Epithelial cell of proximal tubule (primary cell): Measurements from ENCODE around the gene NFAT5. TPM values are rescaled to one million over a fixed set of nuclear protein-coding genes. Genes with fewer than 3 reads are reported as not detected.

Source experiments
- DNase-seq: peaks from one replicate; pipeline ENCODE4 v3.0.0-alpha.2; 2011; ENCODE audit warnings: low read depth
- H3K4me3 ChIP-seq: 2 replicates; pipeline ENCODE4 v1.5.1; 2011; ENCODE audit warnings: low read depth, mild to moderate bottlenecking, low read length
- CTCF ChIP-seq: conservative IDR thresholded peaks from 2 replicates; pipeline ENCODE4 v1.5.1; 2012; ENCODE audit warnings: low read depth, mild to moderate bottlenecking, low read length
- total RNA-seq: library from RNA; depleted of rRNA; stranded (reverse); fragments of >200 nt; gene quantifications from 2 replicates; pipeline ENCODE4 v1.2.3, GENCODE V29; 2015

The NFAT5 gene
- total RNA-seq, 1 donor from 2014 or later = 6.5 TPM

DNA sequence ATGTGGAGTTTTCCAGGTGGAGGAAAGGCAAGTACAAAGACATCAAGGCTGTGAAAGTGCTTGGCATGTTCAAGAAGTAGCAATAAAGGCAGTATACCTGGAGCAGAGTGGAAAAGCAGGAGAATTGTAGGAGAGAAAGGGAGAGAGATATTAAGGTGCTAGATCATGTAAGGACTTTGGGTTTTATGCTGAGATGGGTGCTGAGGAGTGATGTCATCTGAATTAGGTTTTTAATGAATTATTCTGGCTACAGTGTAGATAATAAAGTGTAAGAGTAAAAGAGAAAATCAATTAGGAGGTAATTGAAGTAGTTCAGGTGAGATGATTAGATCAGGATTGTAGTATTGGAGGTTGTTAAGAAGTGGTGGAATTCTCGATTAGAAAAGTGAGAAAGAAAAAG lies 34.0 kb downstream of the NFAT5 start:
- H3K4me3 ChIP-seq = no peak overlapping the region
- no peak for TF ChIP-seq CTCF
- DNase-seq = no peak

DNA sequence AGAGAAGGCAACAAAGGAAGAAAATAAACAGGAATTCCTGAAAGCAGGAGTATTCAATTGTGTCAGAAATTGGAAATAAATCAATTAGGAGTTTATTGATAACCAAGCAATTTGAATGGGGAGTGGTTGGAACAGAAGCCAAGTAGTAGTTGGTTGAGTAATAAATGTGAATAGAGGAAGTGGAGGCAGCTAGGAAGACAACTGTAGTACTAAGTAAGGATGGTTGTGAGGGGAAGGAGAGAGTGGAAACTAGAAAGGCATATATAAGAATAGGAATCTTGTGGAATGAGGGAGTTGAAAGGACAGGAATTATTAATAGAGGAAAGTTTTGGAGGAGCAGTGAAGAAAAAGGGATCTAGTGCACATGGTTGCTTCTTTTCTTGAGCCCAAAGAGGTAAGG lies 34.4 kb downstream of the NFAT5 start:
- H3K4me3 ChIP-seq = no peak overlapping the region
- DNase-seq = no peak
- no peak for TF ChIP-seq CTCF

- no peak for DNase-seq
Measured at GRCh38 chr16:69601250-69601649, 35.5 kb downstream of the NFAT5 start.

DNA sequence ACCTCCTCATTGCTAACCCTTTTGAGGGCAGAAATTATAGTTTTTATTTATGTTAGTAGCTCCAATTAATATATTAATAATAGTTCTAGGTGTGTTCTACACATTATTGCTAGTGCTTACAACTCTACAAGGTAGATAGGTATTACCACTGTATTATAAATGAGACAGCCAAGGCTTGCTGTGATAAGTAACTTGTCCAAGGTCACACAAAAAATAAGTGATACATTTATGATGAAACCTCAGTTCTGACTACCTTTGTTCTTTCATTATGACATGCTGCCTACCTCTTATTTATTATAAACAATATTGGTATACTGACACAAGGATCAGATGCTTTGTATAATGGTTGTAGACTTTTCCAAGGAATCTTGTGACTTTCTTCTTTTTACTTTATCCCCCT lies 41.2 kb downstream of the NFAT5 start:
- H3K4me3 ChIP-seq = no peak overlapping the region
- no peak for TF ChIP-seq CTCF
- no peak for DNase-seq

More at GRCh38 chr16:69601250-69601649, 35.5 kb downstream of the NFAT5 start:
- no peak overlapping the region for H3K4me3 ChIP-seq
- TF ChIP-seq CTCF = no peak

- no peak for TF ChIP-seq CTCF
- DNase-seq = no peak
Measured at GRCh38 chr16:69607674-69608073, 41.9 kb downstream of the NFAT5 start.

GRCh38 chr16:69610356-69610755 lies 44.6 kb downstream of the NFAT5 start:
- no peak overlapping the region for H3K4me3 ChIP-seq
- TF ChIP-seq CTCF = no peak
- DNase-seq = no peak

More at GRCh38 chr16:69607674-69608073, 41.9 kb downstream of the NFAT5 start:
- no peak overlapping the region for H3K4me3 ChIP-seq

DNA sequence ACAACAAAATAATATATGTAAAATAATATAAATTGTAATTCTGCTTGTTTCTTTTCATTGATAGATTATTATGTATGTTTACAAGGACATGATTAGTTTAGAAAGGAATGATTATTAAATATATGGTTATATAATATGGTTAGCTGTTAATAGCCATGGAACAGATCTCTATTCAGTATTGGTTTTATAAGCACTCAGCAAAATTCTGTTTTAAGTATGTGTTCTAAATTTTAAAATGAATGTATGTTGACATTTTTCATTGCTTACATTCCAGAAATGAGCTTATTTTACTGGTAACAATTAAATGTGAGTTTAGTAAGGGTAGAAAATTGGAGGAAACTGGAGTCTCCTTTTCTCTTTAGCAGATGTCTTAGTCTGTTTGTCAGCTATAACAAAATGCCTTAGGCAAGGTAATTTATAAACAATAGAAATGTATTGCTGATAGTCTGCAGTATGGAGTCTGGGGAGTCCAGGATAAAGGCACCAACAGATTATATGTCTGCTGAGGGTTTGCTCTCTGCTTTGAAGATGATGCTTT lies 45.4 kb downstream of the NFAT5 start:
- DNase-seq = no peak
- H3K4me3 ChIP-seq = no peak overlapping the region
- TF ChIP-seq CTCF = no peak
